Choroid plexus epithelial cell (primary cell): Measurements from ENCODE around the gene ERCC4.

Experiments used
- DNase-seq: peaks from one replicate; pipeline ENCODE4 v3.0.0-alpha.2; 2010; ENCODE audit warnings: low read depth
- H3K4me3 ChIP-seq: 2 replicates; pipeline ENCODE4 v1.5.1; 2011; ENCODE audit warnings: low read depth, mild to moderate bottlenecking, control low read depth, low read length, moderate library complexity
- TF ChIP-seq, protein P1 (sequence below): conservative IDR thresholded peaks from 2 replicates; pipeline ENCODE4 v1.5.1; 2011; ENCODE audit warnings: low read depth, mild to moderate bottlenecking, control low read depth, inconsistent platforms, low read length, moderate library complexity

ERCC4 gene

DNA sequence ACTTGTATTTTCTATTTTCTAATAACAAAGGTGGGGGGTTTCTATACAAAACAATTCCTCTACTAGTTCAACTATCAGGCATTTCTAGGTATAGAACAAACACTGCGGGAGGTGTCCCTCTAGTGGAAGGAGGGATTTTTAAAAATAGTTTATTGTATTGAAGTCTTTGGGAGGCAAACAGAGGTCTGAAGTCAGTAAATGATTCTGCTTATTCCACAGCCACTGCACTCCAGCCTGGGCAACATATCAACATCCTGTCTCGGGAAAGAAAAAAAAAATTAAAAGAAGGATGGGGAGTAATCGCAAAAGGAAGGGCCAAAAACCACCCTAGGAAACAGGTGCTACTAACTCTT, 648 bp upstream of the ERCC4 start:
- DNase-seq, result peak; percentile 64
- peak overlapping the region; percentile 27 for H3K4me3 ChIP-seq
- TF ChIP-seq, protein P1, sequence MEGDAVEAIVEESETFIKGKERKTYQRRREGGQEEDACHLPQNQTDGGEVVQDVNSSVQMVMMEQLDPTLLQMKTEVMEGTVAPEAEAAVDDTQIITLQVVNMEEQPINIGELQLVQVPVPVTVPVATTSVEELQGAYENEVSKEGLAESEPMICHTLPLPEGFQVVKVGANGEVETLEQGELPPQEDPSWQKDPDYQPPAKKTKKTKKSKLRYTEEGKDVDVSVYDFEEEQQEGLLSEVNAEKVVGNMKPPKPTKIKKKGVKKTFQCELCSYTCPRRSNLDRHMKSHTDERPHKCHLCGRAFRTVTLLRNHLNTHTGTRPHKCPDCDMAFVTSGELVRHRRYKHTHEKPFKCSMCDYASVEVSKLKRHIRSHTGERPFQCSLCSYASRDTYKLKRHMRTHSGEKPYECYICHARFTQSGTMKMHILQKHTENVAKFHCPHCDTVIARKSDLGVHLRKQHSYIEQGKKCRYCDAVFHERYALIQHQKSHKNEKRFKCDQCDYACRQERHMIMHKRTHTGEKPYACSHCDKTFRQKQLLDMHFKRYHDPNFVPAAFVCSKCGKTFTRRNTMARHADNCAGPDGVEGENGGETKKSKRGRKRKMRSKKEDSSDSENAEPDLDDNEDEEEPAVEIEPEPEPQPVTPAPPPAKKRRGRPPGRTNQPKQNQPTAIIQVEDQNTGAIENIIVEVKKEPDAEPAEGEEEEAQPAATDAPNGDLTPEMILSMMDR, result no peak

DNA sequence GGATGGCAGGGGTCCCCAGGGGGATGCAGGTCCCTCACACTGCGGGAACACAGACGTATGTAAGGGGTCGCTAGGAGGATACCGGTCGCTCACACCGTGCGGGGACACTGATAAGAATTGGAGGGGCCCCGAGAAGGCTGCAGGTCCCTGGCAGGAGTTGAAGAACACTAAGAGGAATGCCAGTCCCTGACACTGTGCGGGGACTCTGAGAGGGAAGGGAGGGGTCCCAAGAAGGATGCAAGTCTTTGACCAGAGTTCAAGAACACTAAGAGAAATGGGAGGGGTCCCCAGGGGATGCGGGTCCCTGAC, 510 bp downstream of the ERCC4 start:
- TF ChIP-seq, protein P1, result no peak
- DNase-seq, result no peak
- H3K4me3 ChIP-seq, result peak overlapping the region; percentile 99

DNA sequence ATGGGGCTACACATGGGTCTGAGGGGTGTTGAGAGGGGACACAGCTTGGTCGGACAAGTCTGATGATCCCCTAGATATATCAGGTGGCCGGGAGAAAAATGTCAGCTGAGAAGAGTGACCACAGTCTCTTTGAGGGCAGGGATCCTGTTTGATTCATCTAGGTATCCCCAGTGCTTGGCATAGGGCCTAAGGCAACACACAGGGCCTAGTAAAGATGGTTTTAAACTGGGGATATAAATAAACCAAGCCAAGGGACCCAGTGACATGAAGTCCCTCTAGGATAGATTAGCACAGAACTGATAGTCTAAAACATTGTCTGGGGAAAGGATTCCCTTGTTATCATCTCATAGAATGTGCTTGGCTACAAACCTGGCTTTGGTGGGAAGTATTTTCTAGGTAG, 1.4 kb downstream of the ERCC4 start:
- TF ChIP-seq, protein P1, result no peak
- H3K4me3 ChIP-seq, result no peak overlapping the region
- DNase-seq, result no peak

DNA sequence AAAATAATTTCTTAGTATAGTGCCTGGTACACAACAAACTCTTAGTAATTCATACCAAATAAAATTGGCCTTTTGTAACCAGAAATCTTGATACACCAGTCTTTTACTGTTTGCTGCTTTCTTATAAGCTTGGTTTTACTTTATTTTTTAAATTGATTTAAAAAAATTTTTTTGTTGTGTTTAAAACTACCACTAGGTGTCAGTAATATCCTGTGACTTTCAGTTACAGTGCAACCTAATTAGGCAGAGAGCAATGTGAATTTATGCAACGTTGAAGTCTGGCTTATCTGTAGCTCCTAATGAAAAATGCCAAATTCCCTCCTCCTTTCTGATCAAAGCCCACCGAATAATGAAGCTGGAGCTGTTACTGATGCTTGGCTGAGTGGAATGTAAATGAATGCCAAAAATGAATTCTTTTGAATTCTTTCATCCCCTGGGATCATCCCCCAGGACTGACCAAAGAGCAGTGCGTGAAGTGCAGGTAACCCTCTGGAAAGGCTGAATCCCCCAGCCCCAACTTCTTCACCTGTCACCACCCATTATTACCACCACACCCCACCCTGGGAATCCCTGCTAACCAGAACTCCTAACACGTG, 3.8 kb downstream of the ERCC4 start:
- peak; percentile 80 for DNase-seq
- TF ChIP-seq, protein P1, result peak; percentile 40

DNA sequence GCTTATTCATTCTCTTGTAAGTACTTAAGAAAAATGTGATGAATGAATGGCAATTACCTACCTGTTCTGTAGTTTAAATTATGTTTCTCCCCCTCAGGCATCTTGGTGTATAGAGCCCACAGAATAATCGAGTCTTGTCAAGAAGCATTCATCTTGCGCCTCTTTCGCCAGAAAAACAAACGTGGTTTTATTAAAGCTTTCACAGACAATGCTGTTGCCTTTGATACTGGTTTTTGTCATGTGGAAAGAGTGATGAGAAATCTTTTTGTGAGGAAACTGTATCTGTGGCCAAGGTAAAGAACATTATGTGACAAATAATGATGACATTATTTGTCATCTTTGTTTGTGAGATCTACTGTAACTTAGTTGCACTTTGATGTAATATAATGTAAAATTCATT, 6.5 kb downstream of the ERCC4 start:
- TF ChIP-seq, protein P1, result no peak
- DNase-seq, result no peak

More for the DNA sequence above, 3.8 kb downstream of the ERCC4 start:
- no peak overlapping the region for H3K4me3 ChIP-seq

DNA sequence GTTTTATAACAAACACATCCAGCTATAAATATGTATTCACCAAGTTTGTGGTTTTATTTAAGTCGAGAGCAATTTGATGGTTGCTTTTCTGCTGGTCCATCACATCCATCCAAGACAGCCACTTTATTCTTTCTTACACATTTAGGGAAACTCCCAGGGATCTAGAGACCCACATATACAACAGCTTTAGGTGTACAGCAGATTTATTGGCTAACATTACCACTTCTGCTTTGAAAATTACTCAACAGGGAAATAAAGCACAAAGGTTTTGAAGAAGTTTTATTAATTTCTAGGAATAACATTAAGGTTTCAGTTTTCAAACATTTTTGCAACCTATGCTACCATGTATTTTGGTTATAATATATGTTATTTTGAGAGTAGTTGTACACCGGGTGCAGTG, 6.9 kb downstream of the ERCC4 start:
- H3K4me3 ChIP-seq, result no peak overlapping the region
- DNase-seq, result no peak
- TF ChIP-seq, protein P1, result no peak

More for the DNA sequence above, 6.5 kb downstream of the ERCC4 start:
- no peak overlapping the region for H3K4me3 ChIP-seq

DNA sequence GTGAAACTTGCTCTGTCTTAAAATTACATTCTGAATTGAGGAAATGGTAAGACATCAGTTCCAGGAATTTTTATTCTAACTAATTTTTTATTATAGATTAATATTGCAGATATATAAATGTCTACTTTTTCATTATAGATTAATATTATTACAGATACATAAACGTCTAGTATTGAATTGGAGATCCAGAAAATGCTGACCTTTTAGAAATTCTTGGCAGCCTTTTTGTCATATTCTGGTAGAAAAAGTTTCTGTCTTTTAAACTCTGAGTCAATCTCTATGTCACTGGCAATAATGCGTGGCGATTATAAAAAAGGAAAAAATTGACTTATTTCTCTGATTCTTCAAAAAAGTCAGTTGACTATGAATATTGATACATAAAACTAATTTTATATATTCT, 8.7 kb downstream of the ERCC4 start:
- no peak for DNase-seq
- no peak overlapping the region for H3K4me3 ChIP-seq
- TF ChIP-seq, protein P1, result no peak
